GM19468 (cell line): ENCODE results near the gene GLO1.
A peak's percentile ranks its signal among the peaks of the same experiment; 100 is the strongest.

Experiments
- ATAC-seq: cut with Tn5 transposase; IDR thresholded peaks from one replicate; pipeline ENCODE4 v1.9.1; 2021; ENCODE audit warnings: mild to moderate bottlenecking, moderate library complexity, moderate number of reproducible peaks; ENCODE audit not compliant: unreplicated experiment; ENCODE audit errors: extremely low read depth

Gene GLO1

DNA sequence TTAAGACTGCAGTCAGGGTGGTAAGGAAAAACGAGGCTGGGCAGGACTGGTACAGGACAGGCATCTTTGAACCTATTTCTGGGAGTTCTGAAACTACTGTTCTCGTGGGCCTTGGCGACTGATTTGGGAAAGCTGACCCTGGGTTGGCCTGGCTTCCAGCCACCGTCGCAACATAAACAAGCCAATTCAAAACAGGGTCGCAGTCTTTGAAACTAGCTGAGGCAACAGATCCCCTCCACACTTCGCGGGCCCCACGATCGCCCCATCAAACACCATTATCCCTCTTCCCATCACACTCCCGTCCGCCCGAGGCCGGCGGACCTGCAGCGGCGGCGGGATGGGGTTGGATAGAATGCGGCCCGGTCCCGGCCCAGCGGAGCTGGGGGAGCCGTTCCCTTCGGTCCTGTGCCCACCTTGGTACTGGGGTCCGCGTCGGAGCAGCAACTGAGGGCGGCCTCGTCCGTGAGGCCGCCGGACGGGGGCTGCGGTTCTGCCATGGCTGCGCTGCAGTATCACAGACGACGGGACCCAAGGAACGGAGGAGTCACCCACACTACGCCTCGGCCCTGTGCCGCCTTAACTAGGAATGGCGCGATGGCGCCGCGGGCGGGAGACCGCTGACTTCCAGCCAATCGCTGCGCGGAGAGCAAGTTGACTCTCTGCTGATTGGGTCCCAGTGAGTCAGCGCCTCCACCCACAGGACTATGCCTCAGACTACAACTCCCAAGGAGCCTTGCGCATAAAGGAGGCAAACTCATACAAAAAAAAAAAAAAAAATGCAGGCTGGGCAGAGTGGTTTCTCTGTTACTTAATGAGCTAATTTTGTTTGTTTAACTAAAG is at the start of gene GLO1:
GLO1 (minus strand) TSS at position 588 of the 840 bp plus-strand sequence; CDS start at position 497, 91 bp downstream.
- peak; percentile 99 for ATAC-seq

DNA sequence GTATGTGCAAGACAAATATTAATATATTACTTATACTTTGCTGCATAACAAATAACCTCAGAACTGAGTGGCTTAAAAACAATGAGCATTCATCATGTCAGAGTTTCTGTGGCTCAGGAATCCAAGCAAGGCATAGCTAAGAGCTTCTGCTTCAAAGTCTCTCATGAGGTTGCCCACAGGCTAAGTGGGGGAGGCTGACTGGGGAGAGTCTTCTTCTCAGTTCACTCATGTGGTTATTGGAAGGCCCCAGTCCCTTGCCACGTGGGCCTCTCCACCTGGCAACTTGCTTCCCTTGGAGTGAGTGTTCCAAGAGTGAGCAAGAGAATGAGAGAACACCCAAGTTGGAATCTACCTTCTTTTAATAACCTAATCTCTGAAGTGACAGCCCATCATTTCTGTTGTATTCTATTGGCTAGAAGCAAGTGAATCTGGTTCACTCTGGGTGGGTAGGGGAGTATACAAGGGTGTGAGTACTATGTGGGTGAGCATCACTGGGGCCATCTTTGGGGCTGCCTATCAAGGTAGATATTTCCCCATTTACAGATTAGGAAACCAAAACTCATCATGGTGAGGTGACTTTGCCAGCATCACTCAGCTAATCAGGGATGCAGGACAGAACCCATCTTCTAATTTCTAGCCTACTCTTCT is 48.1 kb upstream of the GLO1 start:
- ATAC-seq: no peak

- no peak for ATAC-seq
These were observed 46.5 kb upstream of the GLO1 start for GRCh38 chr6:38749473-38749872.

- no peak for ATAC-seq
These were observed 36.6 kb upstream of the GLO1 start for GRCh38 chr6:38739532-38739931.

DNA sequence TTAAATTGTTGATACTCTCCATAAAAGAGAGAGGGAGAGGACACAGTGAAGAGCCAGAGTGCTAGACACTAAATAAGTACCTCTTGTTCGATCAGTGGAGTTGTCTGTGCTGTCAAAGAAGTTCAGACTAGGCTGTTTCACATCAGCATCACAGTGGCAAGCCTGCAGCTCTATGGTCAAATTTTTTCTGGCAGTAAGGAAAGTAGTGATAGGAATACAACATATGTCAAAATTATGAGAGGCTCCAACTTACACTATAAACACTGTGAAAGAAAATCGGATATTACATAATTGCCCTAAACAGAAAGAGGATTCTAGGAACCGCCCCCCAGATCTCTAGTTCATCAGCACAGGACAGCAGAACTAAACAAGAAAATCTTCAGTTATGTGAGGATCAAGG is 35.3 kb upstream of the GLO1 start:
- no peak for ATAC-seq

- no peak for ATAC-seq
These were observed 34.0 kb upstream of the GLO1 start for GRCh38 chr6:38736951-38737350.

- ATAC-seq: no peak
These were observed 27.4 kb upstream of the GLO1 start for GRCh38 chr6:38730140-38730862.

DNA sequence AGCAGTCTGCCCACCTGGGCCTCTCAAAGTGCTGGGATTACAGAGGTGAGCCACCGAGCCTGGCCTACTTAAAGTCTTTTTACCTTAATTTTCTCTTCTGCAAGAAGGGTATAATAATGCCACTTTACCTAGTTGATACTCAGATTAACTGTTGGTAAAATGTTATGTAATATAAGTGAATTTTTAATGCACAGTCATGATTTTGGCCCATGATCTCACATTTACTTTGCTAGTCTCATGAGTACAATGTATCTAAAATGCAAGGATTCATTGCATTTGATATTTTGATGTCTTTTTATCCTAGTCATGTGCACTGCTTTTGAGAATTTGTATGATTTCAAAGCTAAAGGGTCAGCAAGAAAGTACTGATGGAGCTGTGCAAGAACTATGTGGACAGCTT is 25.3 kb upstream of the GLO1 start:
- ATAC-seq: no peak

GRCh38 chr6:38725414-38726183 is 22.7 kb upstream of the GLO1 start:
- ATAC-seq: no peak

GRCh38 chr6:38724343-38724742 is 21.4 kb upstream of the GLO1 start:
- no peak for ATAC-seq

DNA sequence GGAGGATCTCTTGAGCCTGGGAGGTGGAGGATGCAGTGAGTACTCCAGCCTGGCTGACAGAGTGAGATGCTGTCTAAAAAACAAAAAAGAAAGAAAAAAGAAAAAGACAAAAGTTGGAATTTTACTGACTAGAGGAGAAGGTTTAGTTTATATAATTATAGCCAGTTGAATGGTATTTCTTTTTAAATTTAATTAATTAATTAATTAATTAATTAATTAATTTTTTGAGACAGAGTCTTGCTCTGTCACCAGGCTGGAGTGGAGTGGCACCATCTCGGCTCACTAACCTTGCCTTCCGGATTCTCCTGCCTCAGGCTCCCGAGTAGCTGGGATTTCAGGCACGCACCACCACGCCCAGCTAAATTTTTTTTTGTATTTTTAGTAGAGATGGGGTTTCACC is 20.8 kb upstream of the GLO1 start:
- no peak for ATAC-seq

GRCh38 chr6:38722727-38723334 is 19.9 kb upstream of the GLO1 start:
- no peak for ATAC-seq

DNA sequence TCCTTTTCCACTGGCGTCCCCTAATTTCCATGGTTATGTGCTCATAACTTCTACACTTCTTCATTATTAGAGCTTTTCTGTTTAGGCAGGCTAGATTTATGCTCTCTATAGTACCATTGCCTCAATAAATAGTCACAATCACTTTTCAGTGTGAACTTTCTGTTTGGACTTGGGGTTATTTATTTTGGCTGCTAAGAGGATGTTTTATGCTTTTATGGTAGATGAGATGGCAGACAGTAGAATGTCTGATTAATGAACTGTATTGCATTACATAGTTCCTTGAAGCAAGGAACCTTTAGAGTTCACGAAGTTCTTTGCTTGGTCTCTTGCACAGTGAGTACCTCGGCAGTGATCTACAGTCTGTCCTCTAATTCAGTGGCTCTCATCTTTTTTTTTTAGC is 19.1 kb upstream of the GLO1 start:
- ATAC-seq: no peak

DNA sequence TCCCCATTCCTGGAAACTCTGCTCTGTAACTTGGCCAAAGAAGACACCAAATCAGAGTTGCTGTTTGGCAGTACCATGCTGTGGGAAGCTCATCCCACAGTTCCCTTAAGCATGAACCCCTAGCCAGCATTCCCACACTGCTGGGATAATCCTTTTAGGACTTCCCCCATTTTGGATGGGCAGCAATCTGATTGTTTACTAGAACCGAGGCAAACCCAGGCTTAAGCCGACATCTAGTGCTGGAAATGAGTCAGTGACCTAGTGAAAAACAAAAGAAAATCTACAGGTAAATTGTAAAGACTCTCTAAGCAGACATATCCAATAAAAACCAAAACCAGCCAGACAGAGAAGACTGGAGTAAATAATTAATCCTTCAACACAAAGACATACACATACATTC is 17.4 kb upstream of the GLO1 start:
- no peak for ATAC-seq

GRCh38 chr6:38719358-38719757 is 16.4 kb upstream of the GLO1 start:
- ATAC-seq: no peak

DNA sequence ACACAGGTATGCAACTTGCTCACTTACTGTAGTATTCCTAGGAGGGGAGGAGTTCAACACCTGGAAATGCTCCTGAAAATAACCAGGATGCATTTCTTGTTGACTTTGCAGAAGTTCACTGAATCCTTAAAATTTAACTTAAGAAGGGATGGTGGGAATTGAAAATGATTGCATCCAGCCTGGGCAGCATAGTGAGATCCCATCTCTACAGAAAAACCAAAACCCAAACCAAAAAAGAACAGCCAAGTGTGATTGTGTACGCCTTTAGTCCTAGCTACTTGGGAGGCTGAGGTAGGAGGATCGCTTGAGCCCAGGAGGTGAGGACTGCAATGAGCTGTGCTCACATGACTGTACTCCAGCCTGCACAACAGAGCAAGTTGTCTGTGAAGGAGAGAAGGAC is 13.9 kb upstream of the GLO1 start:
- no peak for ATAC-seq

- no peak for ATAC-seq
These were observed 12.2 kb upstream of the GLO1 start, which contains the start of gene DNAH8 for GRCh38 chr6:38715016-38715689. DNAH8 (plus strand) TSS chr6:38715311; CDS start chr6:38722810, 7,499 bp downstream.

GRCh38 chr6:38714239-38715015 is 11.5 kb upstream of the GLO1 start:
- no peak for ATAC-seq

DNA sequence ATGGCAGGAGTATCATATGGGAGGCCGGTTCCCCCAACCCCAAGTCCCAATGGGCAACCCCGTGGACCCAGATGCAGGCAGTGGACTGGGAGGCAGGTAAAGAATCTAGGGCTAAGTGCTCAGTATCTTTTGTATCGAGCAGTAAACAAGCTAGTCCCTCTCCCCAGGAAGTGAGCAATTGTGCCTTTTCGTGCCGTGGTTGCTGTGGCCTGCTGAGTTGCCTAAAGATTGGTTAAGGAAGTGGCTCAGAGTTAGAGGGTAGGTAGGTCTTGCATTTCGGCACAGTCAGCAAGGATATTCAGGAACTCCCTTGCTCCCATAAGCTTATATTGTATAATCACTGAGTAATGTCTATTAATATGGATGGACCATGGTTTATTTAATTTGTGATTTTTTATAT is 10.9 kb upstream of the GLO1 start:
- no peak for ATAC-seq
